Cardiac muscle cell (in vitro differentiated cells and primary cell): Measurements from ENCODE around the gene DERA. TPM values are rescaled to one million over a fixed set of nuclear protein-coding genes. Genes with fewer than 3 reads are reported as not detected.

Experiments
- DNase-seq, 2 donors: peaks; one replicate each; pipeline versions ENCODE4 v3.0.0 to v3.0.0-alpha.2; 2010 to 2017; ENCODE audit warnings: low read depth in 1 of 2, low spot score in 1 of 2
- H3K27ac ChIP-seq: fragments of 200-600 bp; sonication (generic); 2 replicates; pipeline ENCODE4 v1.5.1; 2016
- H3K27me3 ChIP-seq: fragments of 200-600 bp; sonication (generic); 2 replicates; pipeline ENCODE4 v1.6.0; 2016; ENCODE audit warnings: control low read depth
- H3K36me3 ChIP-seq: fragments of 200-600 bp; sonication (generic); 2 replicates; pipeline ENCODE4 v1.5.1; 2016; ENCODE audit warnings: control low read depth
- H3K4me1 ChIP-seq: fragments of 200-600 bp; sonication (generic); 2 replicates; pipeline ENCODE4 v1.8.1; 2017; ENCODE audit warnings: low read depth, mild to moderate bottlenecking, mixed run types
- H3K4me3 ChIP-seq: fragments of 200-600 bp; sonication (generic); 2 replicates; pipeline ENCODE4 v1.5.1; 2016; ENCODE audit warnings: mild to moderate bottlenecking
- H3K9me3 ChIP-seq: fragments of 200-600 bp; sonication (generic); 2 replicates; pipeline ENCODE4 v1.5.1; 2017; ENCODE audit warnings: low read depth, mild to moderate bottlenecking, control low read depth
- polyA plus RNA-seq: library from polyadenylated mRNA; unstranded; fragments of >200 nt; fragmentation: Nextera tagmentation; extraction: Ambion mirVana; gene quantifications from 2 replicates; pipeline ENCODE4 v1.2.1, GENCODE V29; 2016
- total RNA-seq: library from RNA; depleted of rRNA; stranded (reverse); fragments of >200 nt; gene quantifications from 2 replicates; pipeline ENCODE4 v1.2.3, GENCODE V29; 2016
- TF ChIP-seq, protein P1 (sequence below): IDR thresholded peaks from 2 replicates; pipeline ENCODE4 v1.5.1; 2012; ENCODE audit warnings: low read depth, mild to moderate bottlenecking, low read length

Gene DERA
- total and polyA plus RNA-seq, 2 experiments from 2014 or later, result 15.2 to 30.7 TPM

DNA sequence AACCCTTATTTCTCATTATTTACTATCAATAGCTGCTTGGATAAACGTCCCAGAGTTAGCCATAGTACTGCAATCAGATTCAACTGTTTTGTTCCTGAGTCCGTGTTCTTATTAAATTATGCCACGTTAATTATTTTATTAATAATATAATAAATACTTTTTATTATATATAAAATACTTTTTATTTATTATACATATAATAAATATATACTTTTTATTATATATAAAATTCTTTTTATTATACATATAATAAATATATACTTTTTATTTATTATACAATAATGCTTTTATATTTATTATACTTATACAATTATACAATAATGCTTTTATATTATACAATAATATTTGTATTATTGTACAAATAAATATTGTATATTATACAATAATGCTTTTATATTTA, 17.9 kb upstream of the DERA start:
- Histone ChIP-seq H3K27ac (no peak overlapping the region), H3K4me3 (no peak overlapping the region), H3K9me3 (no peaks in the 10 kb centered on the region), H3K4me1 (peaks cover 6% of the 10 kb centered on the region), H3K27me3 (no peaks in the 10 kb centered on the region), H3K36me3 (peaks cover 42% of the 10 kb centered on the region)
- TF ChIP-seq, protein P1, sequence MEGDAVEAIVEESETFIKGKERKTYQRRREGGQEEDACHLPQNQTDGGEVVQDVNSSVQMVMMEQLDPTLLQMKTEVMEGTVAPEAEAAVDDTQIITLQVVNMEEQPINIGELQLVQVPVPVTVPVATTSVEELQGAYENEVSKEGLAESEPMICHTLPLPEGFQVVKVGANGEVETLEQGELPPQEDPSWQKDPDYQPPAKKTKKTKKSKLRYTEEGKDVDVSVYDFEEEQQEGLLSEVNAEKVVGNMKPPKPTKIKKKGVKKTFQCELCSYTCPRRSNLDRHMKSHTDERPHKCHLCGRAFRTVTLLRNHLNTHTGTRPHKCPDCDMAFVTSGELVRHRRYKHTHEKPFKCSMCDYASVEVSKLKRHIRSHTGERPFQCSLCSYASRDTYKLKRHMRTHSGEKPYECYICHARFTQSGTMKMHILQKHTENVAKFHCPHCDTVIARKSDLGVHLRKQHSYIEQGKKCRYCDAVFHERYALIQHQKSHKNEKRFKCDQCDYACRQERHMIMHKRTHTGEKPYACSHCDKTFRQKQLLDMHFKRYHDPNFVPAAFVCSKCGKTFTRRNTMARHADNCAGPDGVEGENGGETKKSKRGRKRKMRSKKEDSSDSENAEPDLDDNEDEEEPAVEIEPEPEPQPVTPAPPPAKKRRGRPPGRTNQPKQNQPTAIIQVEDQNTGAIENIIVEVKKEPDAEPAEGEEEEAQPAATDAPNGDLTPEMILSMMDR, result no peak
- DNase-seq, result no peak

DNA sequence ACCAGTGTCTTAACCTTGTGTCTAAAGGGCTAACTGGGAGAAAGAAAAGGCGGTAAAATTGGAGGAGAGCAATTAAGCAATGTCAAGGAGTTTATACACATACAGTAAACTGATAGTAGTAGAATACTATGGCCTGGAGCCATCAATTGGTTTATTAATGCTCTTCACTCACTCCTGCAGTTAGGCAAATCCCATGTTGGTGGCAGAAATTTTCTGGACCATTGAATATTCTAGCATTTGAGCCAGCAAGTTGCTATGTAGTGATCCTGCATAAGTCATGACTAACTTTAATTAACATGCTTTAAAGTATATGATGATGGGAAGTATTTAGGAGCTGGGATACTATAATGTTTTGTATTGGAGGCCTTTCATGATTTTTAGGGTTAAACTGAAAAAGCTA, 14.3 kb upstream of the DERA start:
- no peak for DNase-seq
- no peaks in the 10 kb centered on the region for H3K27me3 ChIP-seq
- H3K9me3 ChIP-seq, result no peaks in the 10 kb centered on the region
- no peaks in the 10 kb centered on the region for H3K4me1 ChIP-seq
- no peak overlapping the region for H3K27ac ChIP-seq
- TF ChIP-seq, protein P1, result no peak
- peaks cover 68% of the 10 kb centered on the region for H3K36me3 ChIP-seq
- H3K4me3 ChIP-seq, result no peak overlapping the region

DNA sequence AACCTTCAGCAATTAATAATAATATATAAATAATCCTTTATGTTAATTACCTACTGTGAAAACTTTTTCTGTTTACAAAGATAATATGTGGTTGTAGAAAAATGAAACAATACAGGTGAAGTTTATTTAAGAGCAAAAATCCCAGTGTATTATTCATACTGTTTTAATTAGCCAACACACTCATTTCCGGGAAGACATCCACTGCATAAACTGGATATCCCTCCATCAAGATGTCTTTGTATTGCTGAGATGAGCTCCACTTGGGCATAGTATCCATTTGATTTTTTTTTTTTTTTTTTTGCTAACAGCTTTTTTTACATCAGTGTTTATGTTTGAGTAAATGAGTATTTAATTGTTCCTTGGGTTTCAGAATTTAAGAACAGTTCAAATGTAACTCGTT, 13.7 kb upstream of the DERA start:
- TF ChIP-seq, protein P1, result no peak
- H3K27ac ChIP-seq, result no peak overlapping the region
- H3K9me3 ChIP-seq, result no peaks in the 10 kb centered on the region
- no peaks in the 10 kb centered on the region for H3K27me3 ChIP-seq
- H3K36me3 ChIP-seq, result peaks cover 73% of the 10 kb centered on the region
- H3K4me1 ChIP-seq, result no peaks in the 10 kb centered on the region
- no peak overlapping the region for H3K4me3 ChIP-seq
- no peak for DNase-seq

DNA sequence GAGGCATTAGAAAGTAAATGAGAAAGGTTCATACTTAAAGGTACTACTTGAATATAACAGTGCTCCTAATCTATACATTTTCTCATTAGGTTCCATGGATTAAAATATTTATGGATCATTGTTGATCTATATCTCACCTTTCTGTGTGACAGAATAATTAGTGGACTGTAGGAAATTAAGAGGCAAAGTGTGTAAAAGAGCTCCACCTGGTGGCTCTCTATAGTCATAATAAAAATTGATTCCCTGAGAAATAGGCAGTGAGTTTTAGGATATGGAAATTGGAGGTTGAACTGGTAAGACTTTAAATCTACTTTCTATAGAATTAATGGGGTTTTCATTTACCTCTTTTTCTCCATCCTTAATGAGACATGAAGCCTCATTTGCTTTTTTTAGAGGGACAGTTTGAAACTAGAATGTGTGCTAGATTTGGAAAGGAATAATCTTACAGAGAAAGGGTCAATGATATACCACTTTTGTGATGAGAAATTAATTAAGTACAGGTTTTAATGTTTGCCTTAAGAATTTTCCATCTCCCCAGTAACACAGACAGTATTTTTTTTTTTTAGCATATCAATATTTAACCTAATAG, 11.8 kb upstream of the DERA start:
- DNase-seq, result peak in 1 of 2 donors; percentile 45
- H3K27me3 ChIP-seq, result no peaks in the 10 kb centered on the region
- H3K4me3 ChIP-seq, result no peak overlapping the region
- no peaks in the 10 kb centered on the region for H3K4me1 ChIP-seq
- no peak overlapping the region for H3K27ac ChIP-seq
- H3K9me3 ChIP-seq, result no peaks in the 10 kb centered on the region
- peaks cover 82% of the 10 kb centered on the region for H3K36me3 ChIP-seq
- TF ChIP-seq, protein P1, result peak; percentile 62

DNA sequence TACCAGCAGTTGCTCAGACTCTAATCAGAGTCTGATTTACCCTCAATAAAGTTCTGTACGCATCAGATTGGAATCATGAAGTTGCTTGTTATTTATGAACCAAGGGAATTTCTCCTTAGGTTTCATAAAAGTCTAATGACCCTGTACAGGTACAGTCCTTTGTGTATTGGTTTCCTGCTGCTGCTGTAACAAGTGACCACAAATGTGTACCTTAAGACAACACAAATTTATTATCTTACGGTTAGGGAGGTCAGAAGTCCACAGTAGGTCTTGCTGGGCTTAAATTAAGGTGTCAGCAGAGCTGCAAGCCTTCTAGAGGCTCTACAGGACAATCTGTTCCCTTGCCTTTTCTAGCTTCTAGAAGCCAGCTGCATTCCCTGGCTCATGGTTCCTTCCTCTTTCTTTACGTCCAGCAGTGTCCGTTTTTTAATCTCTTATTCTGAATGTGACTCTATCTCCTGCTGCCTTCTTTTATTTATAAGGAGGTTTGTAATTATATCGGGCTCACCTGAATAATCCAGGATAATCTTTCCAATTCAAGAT, 6.7 kb upstream of the DERA start:
- H3K36me3 ChIP-seq, result peaks cover 52% of the 10 kb centered on the region
- no peaks in the 10 kb centered on the region for H3K9me3 ChIP-seq
- DNase-seq, result no peak
- peak overlapping the region; percentile 16 for H3K27ac ChIP-seq
- H3K27me3 ChIP-seq, result no peaks in the 10 kb centered on the region
- no peaks in the 10 kb centered on the region for H3K4me1 ChIP-seq
- TF ChIP-seq, protein P1, result no peak
- no peak overlapping the region for H3K4me3 ChIP-seq
